ENCODE measurements around the gene NXN.
"Not testable (repeated sequence)": the region's sequence is repeated elsewhere in the genome, so short reads cannot be mapped to it uniquely, and the experiment has no call there.

NXN gene

GRCh38 chr17:957856-958421 is 21.6 kb downstream of the NXN start:
- in situ Hi-C loops (cut with MboI; ENCODE audit: low sequenced_read_pairs) = no loop called here

GRCh38 chr17:956905-957304 is 22.7 kb downstream of the NXN start:
- in situ Hi-C loops (cut with MboI; ENCODE audit: low sequenced_read_pairs) = no loop called here

GRCh38 chr17:954431-955164 is 25.0 kb downstream of the NXN start:
- in situ Hi-C loops (cut with MboI; ENCODE audit: low sequenced_read_pairs) = no loop called here

- in situ Hi-C loops (cut with MboI; ENCODE audit: low sequenced_read_pairs) = no loop called here
These were observed 25.8 kb downstream of the NXN start for GRCh38 chr17:953767-954166.

GRCh38 chr17:952592-952991 is 27.0 kb downstream of the NXN start:
- in situ Hi-C loops (cut with MboI; ENCODE audit: low sequenced_read_pairs) = not testable (repeated sequence)

GRCh38 chr17:951325-952132 is 28.0 kb downstream of the NXN start:
- in situ Hi-C loops (cut with MboI; ENCODE audit: low sequenced_read_pairs) = no loop called here

GRCh38 chr17:949623-950303 is 29.8 kb downstream of the NXN start:
- in situ Hi-C loops (cut with MboI; ENCODE audit: low sequenced_read_pairs) = no loop called here

GRCh38 chr17:948284-948852 is 31.2 kb downstream of the NXN start:
- in situ Hi-C loops (cut with MboI; ENCODE audit: low sequenced_read_pairs) = no loop called here

- in situ Hi-C loops (cut with MboI; ENCODE audit: low sequenced_read_pairs) = no loop called here
These were observed 32.9 kb downstream of the NXN start for GRCh38 chr17:946510-947236.

GRCh38 chr17:945672-946071 is 33.9 kb downstream of the NXN start:
- in situ Hi-C loops (cut with MboI; ENCODE audit: low sequenced_read_pairs) = no loop called here

GRCh38 chr17:944266-944826 is 35.2 kb downstream of the NXN start:
- in situ Hi-C loops (cut with MboI; ENCODE audit: low sequenced_read_pairs) = no loop called here

GRCh38 chr17:935485-935884 is 44.1 kb downstream of the NXN start:
- in situ Hi-C loops (cut with MboI; ENCODE audit: low sequenced_read_pairs) = no loop called here

- in situ Hi-C loops (cut with MboI; ENCODE audit: low sequenced_read_pairs) = no loop called here
These were observed 46.1 kb downstream of the NXN start for GRCh38 chr17:933312-934073.

GRCh38 chr17:930258-930657 is 49.3 kb downstream of the NXN start:
- in situ Hi-C loops (cut with MboI; ENCODE audit: low sequenced_read_pairs) = no loop called here

- in situ Hi-C loops (cut with MboI; ENCODE audit: low sequenced_read_pairs) = no loop called here
These were observed 50.0 kb downstream of the NXN start for GRCh38 chr17:929586-929985.

- in situ Hi-C loops (cut with MboI; ENCODE audit: low sequenced_read_pairs) = no loop called here
These were observed 51.7 kb downstream of the NXN start for GRCh38 chr17:927611-928461.

GRCh38 chr17:925817-926216 is 53.8 kb downstream of the NXN start:
- in situ Hi-C loops (cut with MboI; ENCODE audit: low sequenced_read_pairs) = no loop called here

GRCh38 chr17:924711-925475 is 54.7 kb downstream of the NXN start:
- in situ Hi-C loops (cut with MboI; ENCODE audit: low sequenced_read_pairs) = no loop called here
